ENCODE data around the gene CRACR2A. TPM values are rescaled to one million over a fixed set of nuclear protein-coding genes. Genes with fewer than 3 reads are reported as not detected.

CRACR2A gene
- total and polyA plus RNA-seq, 10 of the 15 experiments (the other 5 are each of a cell fraction or from before 2014, with no cell fraction given), result 2.1 to 18.0 (median 13.2) TPM

GRCh38 chr12:3732901-3733300 is 20.0 kb downstream of the CRACR2A start:
- no peaks in the 10 kb centered on the region for H3K9me3 ChIP-seq (replicated peaks; ENCODE audit: control insufficient read depth, insufficient read depth, low read length)
- H3K9ac ChIP-seq (ENCODE audit: control insufficient read depth, insufficient read depth, low read length), result no peak overlapping the region
- no peak overlapping the region for H3K4me2 ChIP-seq (ENCODE audit: control insufficient read depth, insufficient read depth)
- ChIA-PET RAD21 (ENCODE audit: unreplicated experiment) (no interaction called here), SMC1A (ENCODE audit: uncharacterized antibody, unreplicated experiment) (no interaction called here), POLR2A (no interaction called here), CTCF (no interaction called here)
- FAIRE-seq, result no peak
- peaks cover 2 to 3% of the 10 kb centered on the region in 2 experiments; a peak in 2 of 4 replicates for H3K36me3 ChIP-seq (ENCODE audit: control insufficient read depth in 2 of 2, insufficient read depth in 2 of 2, low read length in 1 of 2)
- TF ChIP-seq SREBF2 (IDR thresholded peaks at IDR 0.05; ENCODE audit: low read length) (no peak), MLLT1 (IDR thresholded peaks at IDR 0.05) (no peak), ASH2L (IDR thresholded peaks at IDR 0.05; ENCODE audit: borderline replicate concordance, low read depth) (no peak), MEF2B (IDR thresholded peaks at IDR 0.05; ENCODE audit: partially characterized antibody, poor library complexity, severe bottlenecking) (no peak), NR2C1 (IDR thresholded peaks at IDR 0.05) (no peak), E4F1 (IDR thresholded peaks at IDR 0.05; ENCODE audit: borderline replicate concordance, partially characterized antibody) (no peak), PKNOX1 (IDR thresholded peaks at IDR 0.05) (no peak), SRF (IDR thresholded peaks at IDR 0.05; ENCODE audit: low read depth in 2 of 2, low read length in 2 of 2) (no peak), ATF7 (IDR thresholded peaks at IDR 0.05; ENCODE audit: low read depth) (no peak), KAT2A (conservative IDR thresholded peaks at IDR 0.05; ENCODE audit: control insufficient read depth, low read depth, low read length) (no peak), DPF2 (IDR thresholded peaks at IDR 0.05) (no peak), ZNF384 (IDR thresholded peaks at IDR 0.05; ENCODE audit: borderline replicate concordance, low read depth, low read length) (no peak), SPI1 (IDR thresholded peaks at IDR 0.05; ENCODE audit: borderline replicate concordance, insufficient read depth, low read depth, low read length) (no peak)
- H3K27ac ChIP-seq (ENCODE audit: control insufficient read depth, insufficient read depth), result no peak overlapping the region
- H3K79me2 ChIP-seq (ENCODE audit: control insufficient read depth, insufficient read depth, low read length), result no peaks in the 10 kb centered on the region
- in situ Hi-C loops (cut with MboI), result no loop called here
- intact Hi-C loops (cut with micrococcal nuclease; ENCODE audit: unreplicated experiment), result no loop called here
- no peak for ATAC-seq
- H3K4me1 ChIP-seq (ENCODE audit: control insufficient read depth, insufficient read depth, low read length), result peaks cover 8% of the 10 kb centered on the region
- H3K27me3 ChIP-seq (replicated peaks in 1 of 2; ENCODE audit: control insufficient read depth in 2 of 2, insufficient read depth in 2 of 2, low read length in 1 of 2), result no peaks in the 10 kb centered on the region
- DNase-seq (ENCODE audit: low read depth, low spot score), result no peak
- H3K4me3 ChIP-seq, result no peak overlapping the region
- 97% methylated on average over 4 of the region's 4 CpGs for WGBS (ENCODE audit: insufficient coverage, insufficient replicate concordance, low lambda C conversion rate, missing lambda C conversion rate)
- H2AFZ ChIP-seq (ENCODE audit: control insufficient read depth, low read depth, low read length), result no peak overlapping the region
- H4K20me1 ChIP-seq (ENCODE audit: control insufficient read depth, insufficient read depth), result no peaks in the 10 kb centered on the region
- no TSS peak for BruUV-seq (replicated peaks)

All from GM12878 (cell line).